HG02981 (cell line): Measurements from ENCODE around the gene SPECC1.
"Not testable (repeated sequence)": the region's sequence is repeated elsewhere in the genome, so short reads cannot be mapped to it uniquely, and the experiment has no call there.

ENCODE experiments used
- ATAC-seq: cut with Tn5 transposase; IDR thresholded peaks from one replicate; pipeline ENCODE4 v1.9.1; 2021; ENCODE audit warnings: mild to moderate bottlenecking, moderate library complexity; ENCODE audit not compliant: unreplicated experiment

Gene SPECC1

DNA sequence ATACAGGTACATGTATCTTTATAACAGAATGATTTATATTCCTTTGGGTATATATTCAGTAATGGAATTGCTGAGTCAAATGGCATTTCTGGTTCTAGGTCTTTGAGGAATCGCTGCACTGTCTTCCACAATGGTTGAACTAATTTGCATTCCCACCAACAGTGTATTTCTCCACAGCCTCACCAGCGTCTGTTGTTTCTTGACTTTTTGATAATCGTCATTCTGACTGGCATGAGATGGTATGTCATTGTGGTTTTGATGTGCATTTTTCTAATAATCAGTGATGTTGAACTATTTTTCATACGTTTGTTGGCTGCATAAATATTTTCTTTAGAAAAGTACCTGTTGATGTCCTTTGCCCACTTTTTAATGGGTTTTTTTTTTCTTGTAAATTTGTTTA lies 156.4 kb downstream of the SPECC1 start:
- not testable (repeated sequence) for ATAC-seq

- no peak for ATAC-seq
Observed at GRCh38 chr17:20170085-20170484, 160.9 kb downstream of the SPECC1 start.

- ATAC-seq, result no peak
Observed at GRCh38 chr17:20171741-20172365, 162.7 kb downstream of the SPECC1 start.

GRCh38 chr17:20172376-20172775 lies 163.2 kb downstream of the SPECC1 start:
- no peak for ATAC-seq

- no peak for ATAC-seq
Observed at GRCh38 chr17:20173091-20173490, 163.9 kb downstream of the SPECC1 start.

DNA sequence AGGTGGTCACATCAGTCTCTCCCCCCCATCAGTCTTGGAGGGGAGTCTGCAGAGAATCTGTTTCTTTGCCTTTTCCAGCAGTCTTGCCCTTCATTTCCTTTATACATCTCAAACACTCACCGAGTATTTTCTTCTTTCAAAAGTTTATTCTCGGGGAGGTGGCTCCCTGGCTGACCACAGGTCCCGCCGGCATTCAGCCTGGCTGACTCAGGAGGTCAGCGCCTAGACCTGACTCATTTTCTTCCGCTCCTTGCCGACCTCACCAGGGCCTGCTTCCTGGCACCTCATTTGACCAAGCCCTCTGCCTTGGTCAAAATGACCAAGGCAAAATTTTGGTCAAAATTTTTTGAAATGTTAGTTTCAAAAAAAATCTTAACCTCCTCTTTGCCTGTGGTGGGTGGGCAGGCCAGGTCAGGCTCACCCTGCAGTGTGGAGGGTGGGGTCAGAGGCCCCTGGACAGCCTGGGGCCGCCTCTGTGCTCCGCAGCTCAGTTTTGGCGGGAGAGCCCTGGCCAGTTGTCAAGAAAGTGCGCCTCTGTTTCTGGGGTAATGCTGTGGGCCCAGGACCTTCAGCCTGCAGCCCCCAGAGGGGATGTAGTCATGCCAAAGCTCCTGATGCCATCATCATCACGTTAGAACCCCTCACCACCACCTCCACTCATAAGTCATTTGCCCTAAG lies 165.6 kb downstream of the SPECC1 start:
- ATAC-seq, result no peak

GRCh38 chr17:20179041-20179440 lies 169.9 kb downstream of the SPECC1 start:
- no peak for ATAC-seq

DNA sequence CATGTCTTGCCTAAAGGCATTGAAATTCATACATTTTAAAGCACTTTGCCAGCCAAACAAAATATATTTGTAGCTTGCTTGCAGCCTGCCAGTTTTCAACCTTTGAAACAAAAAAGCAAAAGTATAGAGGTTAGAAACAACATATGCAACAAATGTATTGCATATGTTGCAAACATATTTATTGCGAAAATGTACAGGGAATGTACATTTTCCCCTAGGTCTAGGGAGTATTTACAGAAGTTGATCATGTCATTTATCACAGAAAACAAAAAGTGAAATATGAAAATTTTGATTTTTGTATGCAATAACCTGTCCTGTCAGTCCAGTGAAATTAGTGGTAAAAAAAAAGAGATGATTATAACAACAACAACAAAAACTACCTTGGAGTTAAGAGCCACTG lies 171.5 kb downstream of the SPECC1 start:
- no peak for ATAC-seq

DNA sequence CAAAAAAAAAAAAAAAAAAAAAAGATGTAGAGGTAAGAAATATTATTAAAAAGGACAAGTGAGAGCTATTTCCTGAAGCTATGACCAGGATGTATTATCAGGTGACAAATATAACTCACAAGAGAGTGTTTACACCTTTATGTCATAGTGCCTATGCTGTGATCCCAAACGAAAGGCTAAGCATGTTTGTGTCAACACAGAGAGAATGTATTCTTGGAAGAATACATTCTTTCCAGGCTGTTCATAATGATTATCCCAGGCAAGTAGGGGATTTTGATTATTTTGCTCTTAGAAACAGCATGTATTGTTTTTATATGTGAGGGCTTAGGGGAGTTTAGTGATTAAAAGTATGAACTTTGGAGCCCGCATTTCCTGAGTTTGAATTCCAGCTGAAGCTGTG lies 175.0 kb downstream of the SPECC1 start:
- ATAC-seq, result no peak

DNA sequence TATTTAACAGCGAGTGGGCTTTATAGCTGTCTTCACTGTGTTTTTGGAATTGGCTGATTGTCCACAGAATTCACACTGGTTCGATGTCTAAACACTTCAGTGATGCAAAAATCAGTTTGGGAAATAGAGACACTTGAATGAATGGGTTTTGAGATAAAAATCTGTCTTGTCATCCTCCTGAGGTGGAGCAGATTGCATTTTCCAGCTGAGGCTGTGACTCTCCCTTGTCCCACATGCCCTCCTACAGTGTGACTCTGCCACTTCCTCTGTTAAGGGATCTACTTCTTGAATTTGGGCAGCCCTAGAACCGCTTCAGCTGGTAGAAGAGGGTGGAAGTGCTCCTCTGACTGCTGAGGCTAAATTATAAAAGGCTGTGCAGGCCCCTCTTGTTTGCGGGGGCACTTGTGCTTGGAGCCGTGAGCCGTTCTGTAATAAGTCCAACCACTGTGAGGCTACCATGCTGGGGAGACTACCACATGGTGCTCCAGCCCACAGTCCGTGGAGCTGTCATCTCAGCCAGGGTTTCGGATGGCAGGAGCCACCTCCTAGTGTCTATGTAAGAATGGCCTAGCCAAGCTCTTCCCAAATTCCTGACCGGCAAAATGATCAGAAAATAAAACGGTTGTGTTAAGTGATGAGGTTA lies 175.9 kb downstream of the SPECC1 start:
- no peak for ATAC-seq

- no peak for ATAC-seq
Observed at GRCh38 chr17:20187049-20187448, 177.9 kb downstream of the SPECC1 start.

DNA sequence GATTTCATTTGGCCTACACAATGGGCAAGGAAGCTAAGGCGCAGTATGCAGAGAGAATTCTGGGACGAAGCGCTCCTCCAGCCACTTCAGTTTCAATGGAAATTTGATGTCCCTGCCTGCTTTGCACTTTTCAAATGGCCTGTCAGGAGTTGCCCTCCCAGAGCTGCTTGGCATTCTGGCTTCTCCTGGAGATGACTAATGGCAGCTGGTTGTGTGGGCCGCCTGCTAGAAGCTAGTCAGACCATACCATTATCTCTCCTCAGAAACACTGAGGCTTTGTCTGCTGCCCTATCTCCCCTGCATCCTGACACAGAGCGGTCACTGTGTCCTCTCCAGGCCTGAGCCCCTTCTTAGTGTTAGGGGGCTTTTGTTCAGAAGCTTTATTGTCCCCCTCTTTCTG lies 180.1 kb downstream of the SPECC1 start:
- no peak for ATAC-seq

DNA sequence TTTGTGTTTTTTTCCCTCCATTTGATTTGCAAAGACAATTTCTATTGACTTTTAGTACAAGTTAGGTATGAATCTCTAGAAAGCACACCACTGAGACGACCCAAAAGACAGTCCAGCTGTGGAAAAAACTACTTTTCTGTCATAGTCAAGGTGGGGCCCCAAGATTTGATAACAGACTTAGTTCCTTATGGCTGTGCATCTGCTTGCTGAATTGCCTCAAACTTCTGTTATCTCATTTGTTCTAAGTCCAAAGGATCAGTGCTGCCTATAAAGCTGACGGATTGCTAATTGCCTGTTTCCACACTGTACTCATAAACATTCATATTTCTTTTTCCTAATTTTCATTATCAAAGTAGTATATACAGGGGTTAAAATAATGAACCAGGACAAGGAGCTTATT lies 180.8 kb downstream of the SPECC1 start:
- ATAC-seq, result no peak

DNA sequence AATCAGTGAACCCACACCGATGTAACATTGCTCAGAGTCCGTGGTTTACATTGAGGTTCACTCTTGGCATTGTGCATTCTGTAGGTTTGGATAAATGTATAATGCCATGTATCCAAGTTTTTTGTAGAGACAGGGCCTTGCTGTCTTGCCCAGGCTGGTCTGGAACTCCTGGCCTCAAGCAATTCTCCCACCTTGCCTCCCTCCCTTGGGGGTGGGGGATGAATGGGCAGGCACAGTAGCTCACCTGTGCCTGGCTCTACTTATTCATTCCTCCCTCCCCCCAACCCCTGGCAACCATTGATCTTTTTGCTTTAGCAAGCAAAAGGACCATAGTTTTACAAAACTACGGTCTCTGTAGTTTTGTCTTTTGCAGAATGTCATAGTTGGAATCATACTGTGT lies 181.4 kb downstream of the SPECC1 start:
- ATAC-seq, result no peak

DNA sequence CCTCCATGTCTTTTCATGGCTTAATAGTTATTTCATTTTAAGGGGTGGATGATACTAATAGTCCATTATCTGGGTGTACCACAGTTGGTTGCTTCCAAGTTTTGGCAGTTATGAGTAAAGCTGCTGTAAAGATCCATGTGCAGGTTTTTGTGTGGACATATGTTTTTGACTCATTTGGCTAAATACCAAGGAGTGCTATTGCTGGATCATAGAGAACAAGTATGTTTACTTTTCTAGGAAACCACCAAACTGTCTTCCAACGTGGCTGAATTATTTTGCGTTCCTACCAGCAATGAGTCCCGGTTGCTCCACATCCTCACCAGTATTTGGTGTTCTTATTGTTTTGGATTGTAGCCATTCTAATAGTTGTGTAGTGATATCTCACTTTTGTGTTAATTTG lies 181.9 kb downstream of the SPECC1 start:
- no peak for ATAC-seq

- ATAC-seq, result not testable (repeated sequence)
Observed at GRCh38 chr17:20196286-20196685, 187.1 kb downstream of the SPECC1 start.

DNA sequence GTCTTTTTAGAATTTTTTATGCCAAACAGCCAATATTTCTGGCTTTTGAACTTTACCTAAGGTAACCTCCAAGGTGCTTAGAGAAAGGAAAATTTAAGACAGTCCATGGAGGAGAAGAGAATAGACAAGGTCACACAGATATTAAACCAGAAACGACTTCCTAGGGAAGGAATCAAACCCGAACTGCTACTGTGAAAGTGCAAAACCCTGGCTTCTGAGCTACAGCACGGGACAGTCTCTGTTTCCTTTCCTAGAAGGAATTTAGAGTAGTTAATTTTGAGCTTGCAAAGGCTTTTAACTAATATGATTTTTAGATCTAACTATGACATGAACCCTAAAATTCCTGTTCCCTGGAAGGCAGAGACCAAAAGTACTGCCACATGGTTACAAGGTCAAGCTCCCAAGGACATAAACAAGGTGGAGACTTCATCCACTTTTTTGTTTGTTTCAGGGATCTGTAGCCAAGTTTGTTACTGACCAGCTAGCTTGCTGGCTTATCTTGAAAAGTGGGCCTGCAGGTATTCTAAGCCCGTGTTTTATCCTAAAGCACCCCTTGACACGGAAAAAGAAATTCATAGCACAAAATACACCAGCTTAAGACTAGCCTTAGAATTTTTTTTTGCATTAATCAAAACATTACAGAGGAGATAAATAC lies 188.2 kb downstream of the SPECC1 start:
- ATAC-seq, result no peak

DNA sequence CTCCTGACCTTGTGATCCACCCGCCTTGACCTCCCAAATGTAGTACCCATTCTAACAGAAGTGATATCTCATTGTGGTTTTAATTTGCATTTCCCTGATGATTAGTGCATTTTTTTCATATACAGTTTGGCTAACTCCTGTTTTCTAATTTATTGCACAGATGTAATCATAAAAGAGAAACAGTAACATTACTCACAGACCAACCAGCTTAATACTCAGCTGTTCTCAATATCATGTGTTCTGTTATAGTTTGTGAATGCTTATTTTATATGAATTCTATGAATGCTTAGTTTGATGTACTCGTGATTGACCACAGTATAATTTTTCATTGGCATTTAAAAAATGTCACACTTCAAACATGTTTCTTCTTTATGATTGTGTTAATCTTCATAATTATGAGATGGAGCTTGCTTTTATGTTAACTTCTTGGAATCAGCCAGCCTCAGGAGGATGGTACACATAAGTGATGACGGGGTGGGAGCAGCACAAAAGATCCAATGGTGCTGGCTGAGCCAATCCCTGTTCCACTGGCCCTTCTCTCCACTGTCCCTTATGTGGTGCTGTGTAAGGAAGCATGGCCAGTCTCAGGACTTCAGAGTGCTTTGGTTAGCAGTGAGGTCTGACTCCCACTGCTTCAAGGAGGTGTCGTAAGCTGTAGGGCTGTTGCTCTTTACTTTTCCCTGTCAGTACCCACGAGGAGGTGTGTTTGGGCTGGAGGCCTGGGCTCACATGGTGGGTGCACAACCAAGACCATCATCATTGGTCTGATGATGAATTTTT lies 191.0 kb downstream of the SPECC1 start:
- no peak for ATAC-seq

DNA sequence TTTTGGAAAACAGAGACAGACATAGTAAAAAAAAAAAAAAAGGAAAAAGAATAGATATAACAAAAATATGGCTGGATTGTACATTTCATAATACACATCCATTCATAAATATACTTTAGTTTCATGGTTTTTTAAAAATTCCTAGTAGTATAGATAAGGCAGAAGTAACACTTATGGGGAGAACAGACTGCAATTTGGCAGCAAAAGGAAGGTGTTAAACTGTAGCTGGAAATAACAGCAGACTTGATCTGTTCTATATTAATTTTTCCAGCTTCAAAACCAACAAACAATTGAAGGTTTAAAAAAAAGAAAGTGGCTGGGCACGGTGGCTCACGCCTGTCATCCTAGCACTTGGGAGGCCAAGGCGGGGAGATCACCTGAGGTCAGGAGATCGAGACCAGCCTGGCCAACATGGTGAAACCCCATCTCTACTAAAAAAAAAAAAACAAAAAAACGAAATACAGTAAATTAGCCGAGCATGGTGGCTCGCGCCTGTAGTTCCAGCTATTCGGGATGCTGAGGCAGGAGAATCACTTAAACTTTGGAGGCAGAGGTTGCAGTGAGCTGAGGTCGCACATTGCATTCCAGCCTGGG lies 191.8 kb downstream of the SPECC1 start:
- ATAC-seq, result no peak

DNA sequence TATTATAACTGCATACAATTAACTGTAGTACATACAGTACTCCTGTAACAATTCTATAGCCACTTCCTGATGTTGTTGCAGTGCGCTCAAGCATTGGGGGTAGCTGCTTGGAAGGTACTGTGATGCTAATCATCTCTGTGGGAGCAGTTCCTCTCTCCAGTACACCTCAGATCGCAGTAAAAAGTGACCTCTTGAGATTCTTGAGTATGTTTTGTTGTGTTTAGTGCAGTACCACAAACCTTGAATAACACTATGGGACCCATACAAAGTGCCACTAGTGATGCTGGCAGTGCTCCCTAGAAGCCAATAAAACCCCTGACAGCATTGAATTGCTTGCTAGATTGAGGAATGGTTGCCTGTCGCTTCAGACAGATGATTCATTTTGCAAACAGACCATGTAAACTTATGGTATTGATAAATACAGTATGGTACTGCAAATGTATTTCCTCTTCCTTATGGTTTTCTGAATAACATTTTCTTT lies 193.0 kb downstream of the SPECC1 start:
- ATAC-seq, result no peak

DNA sequence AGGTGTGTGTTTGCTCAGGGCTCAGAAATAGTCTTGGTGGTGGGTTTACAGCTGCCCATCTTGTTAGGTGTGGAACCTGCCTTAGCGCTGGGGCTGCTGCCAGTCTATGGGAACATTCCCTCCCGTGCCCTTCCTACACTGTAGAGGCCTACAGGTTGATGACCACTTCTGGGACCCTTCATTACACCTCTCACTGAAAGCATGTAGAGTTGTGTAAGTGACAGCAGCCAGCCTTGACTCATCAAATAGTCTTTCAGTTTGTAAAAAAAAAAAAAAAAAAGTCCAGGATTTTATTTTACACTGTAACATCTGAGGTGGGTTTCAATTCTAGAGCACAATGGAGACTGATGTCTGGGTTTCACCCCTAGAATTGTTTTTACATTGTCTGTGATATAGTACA lies 193.9 kb downstream of the SPECC1 start:
- ATAC-seq, result no peak
